T-helper 22 cell (primary cell): ENCODE measurements around the gene NGFR.

Experiments
- DNase-seq: peaks from one replicate; pipeline ENCODE4 v3.0.0-alpha.2; 2020; ENCODE audit warnings: low read depth

The NGFR gene, protein sequence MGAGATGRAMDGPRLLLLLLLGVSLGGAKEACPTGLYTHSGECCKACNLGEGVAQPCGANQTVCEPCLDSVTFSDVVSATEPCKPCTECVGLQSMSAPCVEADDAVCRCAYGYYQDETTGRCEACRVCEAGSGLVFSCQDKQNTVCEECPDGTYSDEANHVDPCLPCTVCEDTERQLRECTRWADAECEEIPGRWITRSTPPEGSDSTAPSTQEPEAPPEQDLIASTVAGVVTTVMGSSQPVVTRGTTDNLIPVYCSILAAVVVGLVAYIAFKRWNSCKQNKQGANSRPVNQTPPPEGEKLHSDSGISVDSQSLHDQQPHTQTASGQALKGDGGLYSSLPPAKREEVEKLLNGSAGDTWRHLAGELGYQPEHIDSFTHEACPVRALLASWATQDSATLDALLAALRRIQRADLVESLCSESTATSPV

DNA sequence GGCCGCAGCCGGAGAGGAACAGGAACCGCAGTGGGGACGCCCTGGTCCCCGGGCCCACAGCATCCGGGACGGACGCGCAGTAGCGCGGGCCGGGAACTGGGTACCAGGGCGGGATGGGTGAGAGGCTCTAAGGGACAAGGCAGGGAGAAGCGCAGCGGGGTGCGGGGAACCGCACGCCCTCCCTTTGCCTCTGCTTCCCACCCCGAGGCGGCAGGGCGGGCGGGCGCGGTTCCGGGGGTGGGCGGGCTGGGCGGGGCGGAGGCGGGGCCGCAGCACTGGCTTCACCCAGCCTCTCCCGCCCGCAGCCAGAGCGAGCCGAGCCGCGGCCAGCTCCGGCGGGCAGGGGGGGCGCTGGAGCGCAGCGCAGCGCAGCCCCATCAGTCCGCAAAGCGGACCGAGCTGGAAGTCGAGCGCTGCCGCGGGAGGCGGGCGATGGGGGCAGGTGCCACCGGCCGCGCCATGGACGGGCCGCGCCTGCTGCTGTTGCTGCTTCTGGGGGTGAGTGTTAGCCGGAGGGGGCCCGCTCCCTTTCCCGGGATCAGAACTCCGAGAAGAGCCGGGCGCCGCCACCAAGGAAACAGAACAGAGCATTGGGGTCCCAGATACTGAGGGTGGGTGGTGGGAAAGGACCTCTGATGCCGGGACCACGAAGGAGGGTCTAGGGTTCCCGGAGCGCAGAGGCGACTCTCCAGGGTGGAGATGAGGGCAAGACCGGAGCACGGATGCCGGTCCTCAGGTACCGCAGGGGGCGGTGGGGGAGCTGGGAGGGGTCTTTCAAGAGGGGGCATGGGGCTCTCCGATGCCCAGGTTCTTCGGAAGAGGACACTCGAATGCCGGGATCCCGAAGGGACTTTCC lies at the start of gene NGFR:
TSS of gene NGFR (plus strand) at position 308 of the 856 bp plus-strand sequence. CDS start at position 433, 125 bp downstream.
- peak; percentile 30 for DNase-seq

DNA sequence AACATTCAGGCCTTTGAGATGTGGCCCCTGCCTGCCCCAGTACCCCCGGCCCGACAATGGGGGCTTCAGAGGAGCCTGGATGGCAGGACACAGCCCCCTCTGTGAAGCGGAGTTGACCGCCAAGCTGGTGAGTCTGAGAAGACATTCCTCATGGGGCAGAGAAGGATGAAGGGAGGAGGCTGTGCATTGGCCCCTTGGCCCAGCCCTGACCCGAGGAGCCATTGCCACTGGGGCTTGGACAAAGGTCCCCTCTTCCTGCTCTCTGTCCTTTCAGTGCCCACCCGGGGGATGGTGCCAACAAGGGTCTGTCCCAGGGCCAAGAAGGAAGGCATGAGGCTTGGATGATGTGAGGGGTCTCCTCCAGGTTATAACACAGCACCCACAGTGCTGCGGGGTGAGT lies 49.5 kb upstream of the NGFR start:
- DNase-seq = no peak

DNA sequence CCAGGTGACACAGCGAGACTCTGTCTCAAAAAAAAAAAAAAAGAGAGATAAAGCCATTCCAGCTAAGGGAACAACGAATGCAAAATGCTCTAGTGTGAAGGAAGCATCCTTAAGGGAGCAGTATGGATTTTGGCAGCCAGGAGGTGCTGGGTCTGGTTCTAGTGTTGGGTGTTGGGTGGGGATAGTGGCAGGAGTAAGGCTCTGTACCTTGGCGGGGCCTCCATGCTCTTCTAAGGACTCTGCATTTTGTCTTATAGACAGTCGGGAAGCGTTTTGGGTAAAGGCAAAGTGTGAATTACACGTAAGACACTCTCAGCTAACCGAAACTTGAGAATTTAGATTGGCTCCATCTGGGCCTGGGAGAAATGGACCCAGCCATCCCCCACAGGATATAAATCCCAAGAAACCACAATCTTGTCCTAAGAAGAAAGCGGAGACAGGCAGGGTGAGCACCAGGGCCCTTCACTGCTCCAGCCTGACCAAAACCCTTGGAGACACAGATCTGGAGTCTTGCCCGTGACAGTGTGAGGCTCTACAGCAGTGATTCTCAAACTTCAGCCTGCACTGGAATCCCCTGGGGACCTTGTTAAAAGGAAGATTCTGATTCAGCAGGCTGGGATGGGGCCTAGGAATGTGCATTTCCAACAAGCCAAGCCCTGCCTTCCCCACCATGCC lies 47.3 kb upstream of the NGFR start:
- no peak for DNase-seq

DNA sequence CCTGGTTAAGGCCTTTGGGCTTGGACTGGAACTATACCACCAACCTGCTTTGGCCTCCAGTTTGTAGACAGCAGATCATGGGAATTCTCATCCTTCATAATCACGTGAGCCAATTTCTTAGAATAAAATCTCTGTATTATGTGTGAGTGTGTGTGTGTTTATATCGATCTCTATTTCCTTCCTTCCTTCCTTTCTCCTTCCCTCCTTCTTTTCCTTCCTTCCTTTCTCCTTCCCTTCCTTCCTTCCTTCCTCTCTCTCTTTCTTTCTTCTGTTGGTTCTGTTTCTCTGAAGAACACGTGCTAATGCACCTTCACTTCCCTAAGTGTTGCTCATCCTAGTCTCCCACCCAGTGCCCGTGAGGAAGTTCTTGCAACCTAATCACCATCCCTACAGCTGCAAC lies 44.9 kb upstream of the NGFR start:
- no peak for DNase-seq

DNA sequence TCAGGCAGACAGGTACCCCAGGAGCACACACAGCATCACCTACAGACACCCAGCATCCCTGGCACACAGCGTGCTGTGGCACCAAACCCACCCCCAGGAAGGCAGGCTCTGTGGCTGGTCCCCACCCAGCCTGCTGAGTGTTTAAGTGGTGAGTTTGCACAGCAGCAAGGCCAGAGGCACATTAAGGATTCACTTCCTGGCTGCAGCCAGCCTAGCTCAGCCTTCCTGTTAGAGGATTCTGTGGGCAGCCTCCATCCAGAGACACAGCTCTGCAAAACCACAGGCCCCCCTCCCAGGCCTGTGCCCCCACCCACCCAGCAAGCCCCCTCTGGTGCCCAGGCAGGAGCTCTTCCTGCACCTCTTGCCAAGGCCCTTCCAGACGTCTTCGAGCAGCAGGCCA lies 44.4 kb upstream of the NGFR start:
- no peak for DNase-seq

DNA sequence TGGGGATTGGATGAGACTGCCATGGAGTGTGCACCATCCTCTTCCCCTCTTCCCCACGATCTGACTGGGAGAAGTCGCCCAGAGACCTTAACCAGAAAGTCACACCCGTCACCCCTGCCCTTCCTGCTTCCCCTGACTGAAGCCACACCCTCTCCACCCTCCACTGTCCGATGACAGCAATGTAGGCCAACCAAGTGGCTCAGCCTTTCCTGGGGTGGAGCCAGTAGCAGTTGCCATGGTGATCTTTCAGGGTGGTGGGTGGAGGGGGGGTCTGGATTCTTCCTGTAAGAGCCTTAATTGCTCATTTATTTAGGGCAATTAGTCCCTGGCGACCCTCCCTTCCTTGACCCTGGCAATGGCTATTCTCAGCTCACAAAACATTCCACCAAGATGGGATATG lies 42.9 kb upstream of the NGFR start:
- no peak for DNase-seq

DNA sequence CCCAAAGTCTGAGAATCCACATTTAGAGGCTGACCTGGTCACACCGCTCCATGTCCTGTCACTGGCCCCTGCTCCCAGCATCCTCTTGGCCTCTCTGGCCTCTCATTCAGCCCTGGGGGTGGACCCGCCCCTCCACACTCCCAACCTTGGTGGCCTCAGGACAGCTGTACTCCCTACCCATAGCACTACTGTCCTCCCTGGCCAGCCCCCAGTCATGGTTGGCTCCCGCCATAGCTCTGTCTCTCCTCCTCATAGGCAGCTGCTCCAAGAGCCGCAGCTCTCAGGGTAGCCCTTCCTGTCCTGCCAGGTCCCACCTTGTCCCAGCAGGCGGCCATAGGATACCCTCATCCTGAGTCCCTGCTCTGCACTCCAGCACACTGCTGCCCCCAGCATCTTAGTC lies 42.4 kb upstream of the NGFR start:
- DNase-seq = no peak

DNA sequence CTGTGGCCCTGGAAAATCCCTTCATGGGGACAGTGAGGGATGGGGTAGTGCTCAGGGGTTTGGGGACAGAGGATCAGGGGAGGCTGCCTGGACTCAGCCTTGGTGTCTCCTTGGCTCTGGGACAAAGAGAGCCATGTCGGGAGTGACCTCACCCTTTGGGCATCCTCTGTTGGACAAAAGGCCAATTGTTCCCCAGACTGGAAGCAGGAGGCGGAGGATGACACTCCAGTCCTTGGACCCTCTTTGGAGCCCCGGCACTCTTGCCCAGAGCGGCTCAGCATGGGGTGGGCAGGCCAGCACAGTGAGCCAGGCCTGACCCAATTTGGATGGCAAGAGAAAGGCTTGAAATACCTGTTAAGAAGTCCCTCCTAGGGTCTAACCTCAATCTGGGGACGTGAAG lies 41.0 kb upstream of the NGFR start:
- no peak for DNase-seq

DNA sequence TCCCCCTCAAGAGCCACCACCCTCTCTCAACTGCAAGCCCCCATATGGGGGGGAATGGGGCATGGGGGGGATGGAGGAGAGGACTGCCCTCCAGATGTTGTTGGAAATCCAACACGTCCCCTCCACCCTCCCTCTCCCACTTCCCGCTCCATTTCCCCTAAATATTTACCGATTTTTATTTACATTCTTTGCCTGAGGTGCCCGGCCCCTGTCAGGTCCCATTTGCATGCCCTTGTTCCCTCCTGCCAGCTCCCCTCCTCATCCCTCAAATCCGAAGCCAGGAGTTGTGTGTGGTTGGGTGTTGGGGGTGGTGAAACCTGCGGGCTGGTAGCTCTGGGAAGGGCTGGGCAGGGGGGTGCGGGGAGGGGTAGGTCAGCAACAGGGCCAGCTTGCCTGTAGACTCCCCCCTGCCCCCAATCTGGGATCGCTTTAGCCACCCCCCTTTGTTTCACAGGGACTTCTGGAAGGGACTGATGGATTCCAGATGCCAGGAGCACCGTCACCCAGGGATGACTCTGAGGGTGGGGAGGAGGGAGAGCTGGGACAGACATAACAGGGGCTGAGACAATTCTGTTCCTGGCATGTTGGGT lies 39.7 kb upstream of the NGFR start:
- no peak for DNase-seq

DNA sequence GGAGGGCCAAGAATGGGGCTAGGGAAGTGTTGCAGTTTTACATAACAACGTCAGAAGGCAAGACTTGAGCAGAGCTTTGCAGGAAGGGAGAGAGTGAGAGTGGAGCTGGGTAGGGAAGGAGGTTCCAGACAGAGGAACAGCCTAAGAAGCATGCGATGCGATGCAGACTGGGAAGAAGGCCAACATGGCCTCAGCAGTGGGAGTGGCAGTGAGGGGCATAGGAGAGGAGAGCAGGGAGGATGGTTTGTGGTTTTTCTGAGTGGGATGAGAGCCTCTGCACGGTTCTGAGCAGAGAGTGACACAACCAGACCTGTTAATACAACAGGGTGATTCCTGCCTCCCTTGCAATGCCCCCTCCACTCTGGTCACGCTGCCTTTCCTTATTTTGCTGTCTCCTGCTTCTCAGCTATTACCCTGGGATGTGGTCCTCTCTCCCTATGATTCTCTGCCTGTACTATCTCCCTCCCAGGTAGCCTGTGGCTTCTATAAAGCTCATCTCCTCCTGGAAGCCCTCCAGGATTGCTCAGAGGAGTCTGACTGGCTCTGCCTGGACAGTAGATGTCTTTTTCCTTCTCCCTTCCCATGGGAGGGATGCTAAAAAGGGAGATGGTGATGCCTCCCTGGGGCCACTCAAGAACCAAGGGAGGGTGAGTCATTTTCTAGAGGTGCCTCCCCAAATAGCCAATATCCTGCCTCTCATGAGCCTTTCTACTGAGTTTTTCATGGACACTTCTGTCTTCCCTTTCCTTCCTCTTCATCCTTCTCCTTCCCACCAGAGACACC lies 38.7 kb upstream of the NGFR start:
- no peak for DNase-seq

DNA sequence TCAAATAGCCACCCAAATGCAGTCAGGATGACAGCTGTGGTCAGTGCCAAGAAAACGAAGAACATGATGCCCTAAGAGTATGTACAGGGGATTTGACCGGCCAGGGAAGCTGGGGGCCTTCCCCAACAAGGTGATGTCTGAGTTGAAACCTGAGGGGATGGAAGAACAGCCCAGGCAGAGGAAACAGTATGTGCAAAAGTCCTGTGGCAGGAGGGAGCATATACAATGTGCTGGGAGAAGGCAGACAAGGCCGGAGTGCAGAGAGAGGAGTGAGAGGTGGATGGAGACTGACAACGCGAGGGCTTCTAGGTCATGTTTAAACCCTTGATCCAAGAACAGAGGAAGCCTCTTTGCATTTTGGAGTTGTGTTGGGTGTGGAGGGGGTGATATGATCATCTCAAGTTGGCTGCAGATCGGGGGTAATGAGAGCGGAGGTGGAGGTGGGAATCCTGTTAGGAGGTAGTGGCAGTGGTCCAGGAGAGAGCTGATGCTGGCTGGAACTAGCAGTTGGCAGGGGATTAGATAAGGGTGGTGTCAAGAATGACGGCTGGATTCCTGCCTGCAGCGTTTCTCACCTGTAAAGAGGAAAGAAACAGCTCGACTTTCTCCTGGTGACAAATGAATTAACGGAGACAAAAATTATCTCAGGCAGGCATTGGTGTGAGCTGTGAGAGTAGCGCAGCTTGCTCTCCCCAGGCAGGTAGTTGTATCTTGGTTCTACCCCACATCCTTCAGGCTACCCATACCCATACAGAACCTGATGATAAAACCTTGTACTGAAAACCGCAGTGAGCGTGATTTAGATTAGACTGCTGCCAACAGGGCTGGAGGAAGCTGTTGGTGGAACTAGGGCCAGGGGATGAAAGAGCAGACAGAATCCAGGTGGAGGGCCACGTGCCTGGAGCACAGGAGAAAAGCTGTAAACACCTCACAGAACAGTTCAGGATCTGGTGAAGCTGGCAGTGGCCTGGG lies 37.2 kb upstream of the NGFR start:
- DNase-seq = no peak

DNA sequence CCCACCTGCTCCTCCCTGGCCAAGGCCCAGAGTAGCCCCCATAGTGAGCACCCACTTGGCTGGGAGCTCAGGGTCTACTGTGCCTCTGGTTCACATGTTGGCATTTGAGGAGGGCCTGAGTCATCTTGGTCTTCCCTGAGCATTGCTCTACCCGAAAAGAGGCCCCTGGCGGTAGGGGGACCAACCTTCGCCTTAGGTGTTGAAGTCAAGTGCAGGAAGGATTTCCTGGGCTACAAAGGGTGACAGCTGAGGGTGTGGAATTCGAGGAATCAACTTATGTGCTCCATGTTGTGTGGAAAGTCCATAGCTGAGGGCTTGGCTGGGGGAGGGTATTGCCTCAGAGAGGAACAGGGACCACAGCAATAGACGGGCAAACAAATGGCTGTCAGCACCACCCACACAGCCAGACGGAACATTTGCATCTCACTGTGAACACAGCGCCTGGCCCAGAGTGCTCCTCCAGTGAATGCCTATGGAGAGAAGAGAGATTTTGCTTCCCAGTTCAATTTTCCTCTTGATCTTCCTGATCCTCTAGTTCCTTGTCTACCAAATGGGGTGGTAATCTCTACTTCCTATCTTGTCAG lies 35.6 kb upstream of the NGFR start:
- DNase-seq = no peak

DNA sequence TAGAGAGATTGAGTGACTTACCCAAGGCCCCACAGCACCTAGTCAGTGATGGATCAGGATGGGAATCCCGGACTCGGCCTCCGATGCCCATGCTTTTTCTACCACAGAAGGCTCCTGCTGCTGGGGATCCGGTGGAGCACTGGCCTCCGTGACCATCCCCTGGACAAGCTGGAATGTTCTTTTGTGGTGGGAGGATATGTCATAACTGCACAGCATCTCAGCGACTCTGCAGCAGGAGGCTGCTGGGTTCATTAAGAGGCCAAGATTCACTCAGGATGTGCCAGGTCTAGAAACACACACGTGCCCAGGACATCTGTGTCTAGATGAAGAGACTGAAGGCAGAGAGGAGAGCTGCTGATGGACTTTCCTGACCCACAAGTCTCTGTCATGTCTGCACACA lies 34.7 kb upstream of the NGFR start:
- DNase-seq = no peak

DNA sequence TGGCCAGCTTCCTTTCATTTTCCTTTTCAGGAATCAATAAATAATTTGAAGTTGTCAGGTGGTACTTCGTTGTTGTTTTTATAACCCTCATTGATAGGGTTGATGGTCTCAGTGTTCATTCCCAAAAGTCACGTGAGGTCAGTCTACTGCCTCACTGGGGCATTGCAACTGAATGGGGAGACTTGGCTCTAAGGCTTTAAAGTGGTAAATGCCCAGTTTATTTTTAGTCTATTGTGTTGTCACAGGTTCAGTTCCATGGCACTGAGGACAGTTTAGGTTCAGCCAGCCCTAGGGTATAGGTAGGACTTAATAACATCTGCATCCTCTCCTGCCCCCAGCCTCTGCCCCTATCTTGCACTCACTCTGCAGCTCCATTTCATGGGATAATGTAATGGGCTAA lies 33.5 kb upstream of the NGFR start:
- DNase-seq = no peak

DNA sequence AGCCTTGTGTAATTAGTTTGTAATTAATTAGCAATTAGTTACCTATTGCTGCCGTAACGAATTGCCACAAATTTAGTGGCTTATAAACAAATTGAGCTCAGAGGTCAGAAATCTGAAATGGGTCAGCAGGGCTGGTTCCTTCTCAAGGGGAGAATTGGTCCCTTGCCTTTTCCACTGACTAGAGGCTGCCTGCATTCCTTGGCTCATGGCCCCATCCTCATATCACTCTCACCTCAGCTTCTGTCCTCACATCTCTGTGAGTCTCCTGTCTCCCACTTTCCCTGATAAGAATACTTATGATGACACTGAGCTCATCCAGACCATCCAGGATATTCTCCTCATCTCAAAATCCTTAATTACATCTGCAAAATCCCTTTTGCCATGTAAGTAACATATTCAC lies 31.0 kb upstream of the NGFR start:
- DNase-seq = no peak

DNA sequence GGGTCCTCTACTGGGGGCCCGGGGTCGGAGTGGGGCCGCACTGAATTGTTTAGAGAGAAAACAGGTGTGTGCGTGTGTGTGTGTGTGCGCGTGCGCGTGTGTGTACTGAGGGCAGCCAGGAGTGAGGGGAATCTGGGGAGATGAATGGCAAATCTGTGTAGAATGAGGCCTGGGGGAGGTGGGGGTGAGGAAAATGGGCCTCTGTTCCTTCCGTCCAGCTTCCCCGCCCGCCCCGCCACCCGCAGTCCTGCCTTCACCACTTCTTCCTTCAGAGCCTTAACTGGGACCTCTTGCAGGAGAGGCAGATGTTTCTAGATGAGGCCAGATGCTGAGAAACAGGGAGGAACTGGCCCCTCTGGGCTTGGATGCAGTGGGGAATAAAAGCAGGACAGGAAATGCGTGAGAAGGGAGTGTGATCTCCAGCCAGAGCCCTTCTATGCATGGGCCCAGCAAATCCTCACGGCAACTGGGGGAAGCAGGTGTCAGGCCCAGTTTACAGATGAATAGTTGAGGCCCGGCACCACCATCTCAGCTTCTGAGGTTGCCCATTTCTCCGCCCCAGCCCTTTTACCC lies 29.7 kb upstream of the NGFR start:
- no peak for DNase-seq

DNA sequence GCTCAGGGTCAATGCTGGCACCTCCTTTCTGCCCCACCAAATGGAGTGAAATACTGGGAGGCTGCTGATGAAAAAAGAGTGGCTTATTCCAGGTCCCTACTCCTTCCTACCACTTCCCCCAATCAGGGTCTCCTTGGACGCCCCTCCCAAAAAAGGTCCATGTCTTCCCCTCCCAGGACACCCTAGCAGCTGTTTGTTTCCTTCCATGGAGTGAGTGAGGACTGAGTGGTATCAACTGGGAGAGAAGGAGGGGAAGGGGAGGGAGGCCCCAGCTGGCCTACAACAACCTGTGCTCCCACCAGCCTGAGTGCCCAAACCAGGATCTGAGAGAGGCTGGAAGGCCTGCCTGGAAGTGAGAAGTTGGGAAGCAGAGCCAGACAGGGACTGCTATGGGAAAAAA lies 28.7 kb upstream of the NGFR start:
- no peak for DNase-seq

DNA sequence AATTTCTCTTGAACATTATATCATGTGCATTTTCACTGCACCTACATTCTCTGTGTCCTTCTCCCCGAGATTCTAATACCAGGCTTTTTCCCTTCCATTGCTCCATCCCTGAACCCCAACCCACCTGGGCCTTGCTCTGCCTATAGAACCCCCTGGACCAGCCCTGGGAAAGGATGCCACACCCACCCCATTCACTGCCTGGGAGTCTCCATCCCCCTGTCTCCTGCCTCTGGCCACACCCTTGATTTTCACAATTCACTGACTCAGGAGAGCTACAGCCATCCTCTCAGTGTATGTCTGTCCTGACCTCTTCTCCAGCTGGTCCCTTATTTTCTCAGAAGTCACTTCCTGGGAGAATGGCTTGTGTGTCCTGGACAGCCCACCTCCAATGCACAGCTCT lies 27.9 kb upstream of the NGFR start:
- no peak for DNase-seq

DNA sequence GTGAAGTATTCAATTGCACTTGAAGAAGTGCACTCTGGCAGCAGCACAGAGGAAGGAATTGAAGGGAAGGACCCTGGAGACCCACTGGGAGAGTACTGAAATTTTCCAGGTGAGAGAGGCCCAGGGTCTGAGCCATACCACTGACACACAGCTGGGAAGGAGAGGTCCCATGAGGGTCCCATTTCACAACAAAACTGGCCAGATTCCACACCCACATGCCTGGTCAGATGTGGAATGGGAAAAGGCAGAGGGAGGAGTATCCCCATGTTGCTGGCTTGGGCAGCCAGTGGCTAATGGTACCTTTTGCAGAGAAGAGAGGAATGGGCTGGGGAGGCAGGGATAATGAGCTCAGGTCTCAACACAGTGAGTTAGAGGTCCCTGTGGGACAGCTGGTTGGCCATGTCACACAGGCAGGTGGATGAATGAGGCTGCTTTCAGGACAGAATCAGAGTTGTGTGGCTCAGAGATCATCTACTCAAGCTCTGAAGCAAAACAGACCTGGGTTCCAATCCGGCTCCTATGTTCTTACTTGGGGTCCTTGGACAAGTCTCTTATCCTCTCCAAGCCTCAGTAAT lies 26.2 kb upstream of the NGFR start:
- DNase-seq = no peak
